ENCODE results near the gene ZBTB9. TPM values are rescaled to one million over a fixed set of nuclear protein-coding genes. Genes with fewer than 3 reads are reported as not detected.

The ZBTB9 gene
- polyA plus RNA-seq, 12 donors = 3.9 to 8.5 (median 6.6) TPM; not detected in 1

DNA sequence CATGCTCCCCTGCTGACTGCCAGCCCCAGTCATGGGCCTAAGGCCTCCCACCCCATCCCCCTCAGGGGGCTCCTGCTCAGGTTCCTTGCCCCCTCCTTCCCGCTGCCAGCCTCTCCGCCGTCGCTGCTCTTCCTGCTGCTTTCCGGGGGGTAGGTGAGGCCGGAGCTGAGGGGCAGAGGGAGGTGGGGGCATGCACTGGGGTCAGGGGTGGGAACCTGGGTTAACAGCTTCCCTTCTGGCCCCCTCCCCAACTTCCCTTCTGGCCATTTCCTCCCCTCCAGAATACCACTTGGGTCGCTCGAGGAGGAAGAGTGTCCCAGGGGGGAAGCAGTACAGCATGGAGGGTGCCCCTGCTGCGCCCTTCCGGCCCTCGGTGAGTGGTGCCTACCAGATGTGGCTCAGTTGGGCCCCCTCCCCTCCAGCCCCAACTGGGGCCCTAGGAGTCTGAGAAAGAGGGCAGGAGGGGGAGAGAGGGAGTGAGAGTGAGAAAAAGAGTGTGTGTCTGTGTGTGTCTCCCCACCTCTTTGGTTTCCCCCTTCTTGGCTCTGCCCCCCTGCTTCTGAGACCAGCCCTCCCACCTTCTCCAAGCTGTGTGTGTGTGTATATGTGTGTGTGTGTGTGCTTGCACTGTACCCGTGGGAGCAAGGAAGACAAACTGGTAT is 22.4 kb upstream of the ZBTB9 start:
- DNase-seq = no peak

DNA sequence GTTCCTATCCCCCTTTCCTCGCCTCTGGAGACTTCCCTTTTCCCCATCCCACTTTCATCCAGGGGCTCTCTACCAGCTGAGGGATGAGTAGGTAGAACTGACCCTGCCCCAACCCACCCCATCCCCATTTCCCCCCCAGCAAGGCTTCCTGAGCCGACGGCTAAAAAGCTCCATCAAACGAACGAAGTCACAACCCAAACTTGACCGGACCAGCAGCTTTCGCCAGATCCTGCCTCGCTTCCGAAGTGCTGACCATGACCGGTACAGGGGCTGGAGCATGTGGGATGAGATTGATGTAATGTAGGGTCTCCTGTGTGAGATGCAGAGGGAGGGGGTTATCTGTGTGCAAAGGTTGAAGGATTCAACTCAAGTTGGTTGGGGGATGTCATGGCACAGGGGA is 21.8 kb upstream of the ZBTB9 start:
- no peak for DNase-seq

DNA sequence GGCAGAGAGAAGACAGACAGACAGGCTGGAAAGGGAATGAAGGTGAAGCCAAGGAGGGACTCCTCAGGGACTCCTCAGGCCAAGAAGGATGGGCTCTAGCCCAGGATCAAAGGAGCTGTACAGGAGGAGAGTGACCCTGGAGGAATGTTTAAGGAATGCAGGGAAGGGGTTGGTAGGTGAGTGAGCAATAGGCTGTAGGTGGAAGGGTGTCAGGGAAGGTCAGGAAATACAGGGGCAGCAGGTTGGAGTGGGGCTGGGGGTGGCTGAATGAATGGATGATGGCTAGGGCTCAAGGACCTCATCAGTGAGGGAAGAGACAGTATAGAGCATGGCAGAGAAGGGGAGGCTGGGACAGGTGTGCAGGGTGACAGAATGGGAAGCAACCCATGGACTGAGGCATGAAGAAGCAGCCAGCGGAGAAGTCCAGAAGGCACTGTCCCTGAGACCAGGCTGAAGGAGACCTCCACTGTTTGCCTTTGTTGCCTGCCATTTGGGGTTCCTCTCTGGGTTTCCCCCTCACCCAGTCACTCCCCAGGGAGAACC is 21.3 kb upstream of the ZBTB9 start:
- no peak for DNase-seq

DNA sequence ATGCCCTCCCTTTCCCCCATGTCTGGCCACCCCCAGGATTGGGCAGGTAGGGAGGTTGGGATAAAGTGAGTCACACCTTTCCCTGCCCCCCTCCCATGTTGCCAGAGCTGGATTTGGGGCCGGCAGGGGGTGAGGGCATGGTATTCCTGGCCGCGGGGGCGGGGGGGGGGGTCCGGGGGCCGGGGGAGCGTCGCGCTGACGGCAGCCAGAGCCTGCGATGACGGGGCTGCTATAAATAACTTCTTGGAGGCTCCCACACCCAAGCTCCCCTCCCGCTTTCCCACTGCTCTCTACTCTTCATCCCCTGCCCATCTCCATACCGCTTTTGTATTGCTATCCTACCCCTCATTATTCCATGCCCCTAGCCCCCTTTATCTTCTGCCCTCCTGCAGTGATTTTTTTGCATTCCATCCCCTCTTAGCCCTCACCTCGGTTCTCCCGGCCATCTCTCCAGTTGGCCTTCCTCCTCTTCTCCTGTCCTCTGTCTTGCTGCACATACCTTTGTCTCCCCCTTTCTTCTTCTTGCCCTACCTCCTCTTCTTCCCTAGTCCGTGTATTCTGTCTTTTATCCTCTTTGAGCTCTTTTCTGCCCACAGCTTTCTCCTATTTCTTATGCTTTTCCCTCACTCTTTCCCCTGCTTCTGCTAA is 20.7 kb upstream of the ZBTB9 start:
- DNase-seq = no peak

DNA sequence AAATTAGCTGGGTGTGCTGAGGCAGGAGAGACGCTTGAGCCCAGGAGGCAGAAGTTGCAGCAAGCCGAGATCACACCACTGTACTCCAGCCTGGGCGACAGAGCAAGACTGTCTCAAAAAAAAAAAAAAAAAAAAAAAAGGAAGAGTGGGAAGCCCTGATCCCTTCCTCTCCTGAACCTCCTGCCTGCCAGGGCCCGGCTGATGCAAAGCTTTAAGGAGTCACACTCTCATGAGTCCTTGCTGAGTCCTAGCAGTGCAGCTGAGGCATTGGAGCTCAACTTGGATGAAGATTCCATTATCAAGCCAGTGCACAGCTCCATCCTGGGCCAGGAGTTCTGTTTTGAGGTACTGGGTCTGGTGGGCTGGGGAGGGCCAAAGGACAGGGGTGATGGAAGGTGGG is 19.4 kb upstream of the ZBTB9 start:
- DNase-seq = no peak

DNA sequence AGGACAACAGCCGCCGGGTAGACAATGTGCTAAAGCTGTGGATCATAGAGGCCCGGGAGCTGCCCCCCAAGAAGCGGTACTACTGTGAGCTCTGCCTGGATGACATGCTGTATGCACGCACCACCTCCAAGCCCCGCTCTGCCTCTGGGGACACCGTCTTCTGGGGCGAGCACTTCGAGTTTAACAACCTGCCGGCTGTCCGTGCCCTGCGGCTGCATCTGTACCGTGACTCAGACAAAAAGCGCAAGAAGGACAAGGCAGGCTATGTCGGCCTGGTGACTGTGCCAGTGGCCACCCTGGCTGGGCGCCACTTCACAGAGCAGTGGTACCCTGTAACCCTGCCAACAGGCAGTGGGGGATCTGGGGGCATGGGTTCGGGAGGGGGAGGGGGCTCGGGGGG is 16.7 kb upstream of the ZBTB9 start:
- DNase-seq = no peak

DNA sequence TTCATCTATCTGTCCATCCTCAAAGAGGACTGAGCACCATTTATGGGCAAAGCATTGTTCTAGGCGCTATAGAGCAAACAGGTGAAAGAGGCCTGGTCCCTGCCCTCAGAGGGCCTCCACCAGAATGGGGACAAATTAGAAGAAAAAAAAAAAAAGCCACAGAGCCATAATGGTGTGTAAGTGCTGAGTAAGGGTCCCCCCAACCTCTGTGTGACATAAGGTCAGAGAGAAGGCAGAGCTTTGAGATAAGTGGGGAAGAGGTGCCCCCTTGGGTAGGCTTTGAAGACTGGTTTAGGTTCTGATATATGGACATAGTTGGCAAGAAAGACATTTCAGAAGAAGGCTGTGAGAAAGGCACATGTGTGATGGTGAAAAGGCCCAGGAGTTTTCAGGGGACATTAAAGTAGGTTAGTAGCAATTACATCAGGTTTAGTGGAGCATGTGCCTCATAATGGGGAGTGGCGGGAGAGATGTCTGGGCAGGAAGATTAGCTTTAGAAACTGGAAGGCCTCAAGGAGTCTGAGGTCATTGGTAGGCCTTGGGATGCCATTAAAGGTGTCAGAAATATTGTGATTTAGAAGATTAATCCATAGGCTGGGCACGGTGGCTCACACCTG is 15.3 kb upstream of the ZBTB9 start:
- DNase-seq = no peak

DNA sequence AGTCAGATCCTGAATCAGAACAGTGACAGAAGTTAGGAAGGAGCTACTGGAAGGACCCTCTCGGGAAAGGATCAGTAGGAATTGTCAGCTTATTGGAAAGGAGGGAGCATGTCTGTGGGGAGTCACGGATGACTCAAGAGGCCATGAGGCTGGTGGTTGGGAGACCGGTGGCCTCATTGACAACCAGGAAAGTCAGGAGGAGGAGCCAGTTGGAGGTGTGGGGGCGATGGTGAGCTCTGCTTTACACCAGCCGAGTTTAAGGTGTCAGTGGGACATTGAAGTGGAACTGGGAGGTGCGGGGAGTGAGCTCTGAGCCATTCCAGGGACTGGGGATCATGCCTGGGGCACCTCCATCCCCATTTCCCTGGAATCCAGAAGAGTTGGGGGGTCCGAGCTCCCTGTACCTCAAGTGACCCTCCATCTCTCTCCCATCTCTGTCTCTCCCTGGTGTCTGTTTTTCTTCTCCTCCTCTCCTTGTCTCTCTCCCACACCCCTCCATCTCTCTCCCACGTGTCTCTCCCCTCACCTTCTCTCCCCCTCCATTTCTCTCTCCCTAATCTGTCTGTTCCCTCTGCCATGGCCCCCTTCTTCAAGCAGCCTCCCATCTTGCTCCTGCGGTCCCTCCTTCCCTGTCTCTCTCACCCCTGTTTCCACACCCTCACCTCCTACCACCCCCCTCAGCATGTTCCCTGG is 14.3 kb upstream of the ZBTB9 start:
- no peak for DNase-seq

DNA sequence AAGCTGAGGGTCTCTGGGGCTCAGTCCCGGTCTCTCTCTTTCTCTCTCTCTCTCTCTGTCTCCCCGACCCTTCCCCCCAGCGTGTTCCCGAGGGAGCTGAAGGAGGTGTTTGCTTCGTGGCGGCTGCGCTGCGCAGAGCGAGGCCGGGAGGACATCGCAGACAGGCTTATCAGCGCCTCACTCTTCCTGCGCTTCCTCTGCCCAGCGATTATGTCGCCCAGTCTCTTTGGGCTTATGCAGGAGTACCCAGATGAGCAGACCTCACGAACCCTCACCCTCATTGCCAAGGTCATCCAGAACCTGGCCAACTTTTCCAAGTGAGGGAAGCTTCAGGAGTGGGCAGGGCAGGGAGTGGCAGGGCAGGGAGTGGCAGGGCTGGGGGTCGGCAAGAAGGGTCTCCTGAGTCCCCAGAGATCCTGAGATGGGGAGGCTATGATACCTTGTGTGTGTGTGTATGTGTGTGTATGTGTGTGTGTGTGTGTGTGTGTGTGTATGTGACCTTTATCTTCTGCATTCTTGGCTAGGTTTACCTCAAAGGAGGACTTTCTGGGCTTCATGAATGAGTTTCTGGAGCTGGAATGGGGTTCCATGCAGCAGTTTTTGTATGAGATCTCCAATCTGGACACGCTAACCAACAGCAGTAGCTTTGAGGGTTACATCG is 13.6 kb upstream of the ZBTB9 start:
- no peak for DNase-seq

DNA sequence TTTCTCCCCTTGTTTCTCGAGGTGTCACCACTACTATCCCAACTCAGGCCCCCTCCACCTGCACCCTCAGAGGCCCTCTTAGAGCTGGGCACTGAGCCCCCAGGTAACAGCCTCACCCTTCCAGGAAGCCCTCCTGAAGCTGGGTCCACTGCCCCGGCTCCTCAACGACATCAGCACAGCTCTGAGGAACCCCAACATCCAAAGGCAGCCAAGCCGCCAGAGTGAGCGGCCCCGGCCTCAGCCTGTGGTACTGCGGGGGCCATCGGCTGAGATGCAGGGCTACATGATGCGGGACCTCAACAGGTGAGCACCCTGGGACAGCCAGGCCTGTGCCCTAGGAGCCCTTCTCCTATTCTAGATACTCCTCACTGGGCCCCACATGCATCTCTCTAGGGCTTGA is 12.9 kb upstream of the ZBTB9 start:
- DNase-seq = no peak

DNA sequence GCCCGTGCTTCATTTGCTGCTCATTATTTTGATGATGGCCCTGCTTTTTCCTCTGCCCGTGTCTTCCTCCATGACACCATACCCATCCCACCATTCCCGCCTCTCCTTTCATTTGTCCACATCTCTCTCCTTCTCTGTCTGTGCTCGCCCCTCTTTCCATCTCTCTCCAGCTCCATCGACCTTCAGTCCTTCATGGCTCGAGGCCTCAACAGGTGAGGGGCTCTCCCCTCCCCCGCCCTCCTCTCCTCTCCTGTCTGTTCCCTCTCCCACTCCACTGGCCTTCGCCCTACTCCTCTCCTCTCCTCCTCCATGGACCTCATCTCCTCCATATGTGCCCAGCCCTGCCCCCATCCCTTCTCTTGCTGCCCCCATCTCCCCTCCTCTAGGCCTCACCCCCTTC is 12.1 kb upstream of the ZBTB9 start:
- DNase-seq = no peak

DNA sequence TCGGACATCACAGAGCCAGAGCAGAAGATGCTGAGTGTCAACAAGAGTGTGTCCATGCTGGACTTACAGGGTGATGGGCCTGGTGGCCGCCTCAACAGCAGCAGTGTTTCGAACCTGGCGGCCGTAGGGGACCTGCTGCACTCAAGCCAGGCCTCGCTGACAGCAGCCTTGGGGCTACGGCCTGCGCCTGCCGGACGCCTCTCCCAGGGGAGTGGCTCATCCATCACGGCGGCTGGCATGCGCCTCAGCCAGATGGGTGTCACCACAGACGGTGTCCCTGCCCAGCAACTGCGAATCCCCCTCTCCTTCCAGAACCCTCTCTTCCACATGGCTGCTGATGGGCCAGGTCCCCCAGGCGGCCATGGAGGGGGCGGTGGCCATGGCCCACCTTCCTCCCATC is 11.4 kb upstream of the ZBTB9 start:
- no peak for DNase-seq

DNA sequence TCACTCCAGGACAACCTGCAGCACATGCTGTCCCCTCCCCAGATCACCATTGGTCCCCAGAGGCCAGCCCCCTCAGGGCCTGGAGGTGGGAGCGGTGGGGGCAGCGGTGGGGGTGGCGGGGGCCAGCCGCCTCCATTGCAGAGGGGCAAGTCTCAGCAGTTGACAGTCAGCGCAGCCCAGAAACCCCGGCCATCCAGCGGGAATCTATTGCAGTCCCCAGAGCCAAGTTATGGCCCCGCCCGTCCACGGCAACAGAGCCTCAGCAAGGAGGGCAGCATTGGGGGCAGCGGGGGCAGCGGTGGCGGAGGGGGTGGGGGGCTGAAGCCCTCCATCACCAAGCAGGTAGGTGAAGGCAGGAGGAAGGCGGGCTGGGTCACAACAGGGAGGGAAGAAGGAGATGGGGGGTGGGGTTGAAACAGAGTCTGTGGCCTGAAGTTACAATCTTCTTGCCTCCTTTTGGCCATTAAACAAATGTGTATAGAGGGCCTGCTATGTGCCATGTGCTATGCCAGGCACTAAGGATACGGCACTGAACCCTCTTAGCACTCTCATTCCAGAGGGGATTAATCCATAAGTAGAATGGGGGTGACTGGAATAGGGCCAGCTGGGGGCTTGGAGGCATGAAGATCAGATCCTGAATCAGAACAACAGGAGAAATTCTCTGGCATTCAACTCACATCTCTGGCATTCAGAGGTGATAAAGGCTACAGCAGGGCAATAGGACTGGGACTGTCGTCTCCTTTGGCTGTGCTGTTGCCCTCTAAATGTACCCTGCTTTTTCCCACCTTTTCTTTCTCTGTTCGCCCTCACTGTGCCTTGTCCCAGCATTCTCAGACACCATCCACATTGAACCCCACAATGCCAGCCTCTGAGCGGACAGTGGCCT is 10.5 kb upstream of the ZBTB9 start:
- no peak for DNase-seq

DNA sequence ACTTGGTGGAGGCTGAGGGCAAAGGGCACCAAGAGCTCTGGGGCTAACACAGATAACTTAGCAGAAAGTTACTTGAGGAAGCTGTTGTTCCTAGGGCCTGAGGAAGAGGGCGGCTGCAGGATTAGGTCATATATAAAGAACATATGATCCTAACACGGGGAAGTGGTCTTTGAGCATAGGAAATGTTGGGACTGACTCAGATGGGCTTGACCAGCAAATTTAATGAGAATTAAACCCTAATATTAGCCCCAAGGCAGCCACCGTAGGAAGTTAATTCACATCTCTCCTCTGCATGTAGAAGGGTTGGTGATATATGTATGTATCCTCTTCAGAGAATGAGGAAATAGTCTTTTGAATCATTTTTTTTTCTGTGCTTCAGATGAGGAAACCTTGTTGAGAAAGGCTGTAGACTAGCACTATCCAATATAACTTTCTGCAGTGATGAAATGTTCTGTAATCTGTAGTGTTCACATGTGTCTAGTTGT is 9.2 kb upstream of the ZBTB9 start:
- DNase-seq = no peak

DNA sequence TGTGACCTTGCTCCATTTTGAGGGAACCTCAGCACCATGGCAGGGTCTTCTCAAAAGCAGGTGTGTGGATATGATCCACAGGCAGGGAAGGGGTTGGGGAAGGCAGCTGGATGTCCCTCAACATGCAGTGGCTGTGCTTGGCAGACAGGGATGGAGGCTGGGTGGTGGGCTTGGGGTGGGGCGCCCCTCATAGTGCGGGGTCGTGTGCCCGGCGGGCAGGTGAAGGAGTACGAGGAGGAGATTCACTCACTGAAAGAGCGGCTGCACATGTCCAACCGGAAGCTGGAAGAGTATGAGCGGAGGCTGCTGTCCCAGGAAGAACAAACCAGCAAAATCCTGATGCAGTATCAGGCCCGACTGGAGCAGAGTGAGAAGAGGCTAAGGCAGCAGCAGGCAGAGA is 8.0 kb upstream of the ZBTB9 start:
- DNase-seq = no peak

DNA sequence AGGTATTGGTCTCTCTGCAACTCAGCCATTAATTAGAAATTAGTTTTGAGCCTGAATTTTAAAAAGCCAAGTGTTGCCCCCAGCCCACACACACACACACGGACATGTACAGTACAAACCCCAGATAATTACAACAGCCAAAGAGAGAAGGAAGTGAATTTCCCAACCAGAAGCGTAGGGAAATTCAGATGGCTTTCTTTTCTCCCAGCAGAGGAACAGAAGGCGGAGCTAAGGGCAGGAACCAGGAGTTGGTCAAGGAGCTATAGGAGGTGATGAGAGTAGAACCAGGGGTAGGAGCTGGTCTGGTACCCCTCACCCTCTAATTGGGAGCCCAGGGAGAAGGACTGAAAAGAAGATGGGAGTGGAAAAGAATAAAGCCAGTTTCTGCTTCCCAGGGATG is 3.9 kb upstream of the ZBTB9 start:
- no peak for DNase-seq

DNA sequence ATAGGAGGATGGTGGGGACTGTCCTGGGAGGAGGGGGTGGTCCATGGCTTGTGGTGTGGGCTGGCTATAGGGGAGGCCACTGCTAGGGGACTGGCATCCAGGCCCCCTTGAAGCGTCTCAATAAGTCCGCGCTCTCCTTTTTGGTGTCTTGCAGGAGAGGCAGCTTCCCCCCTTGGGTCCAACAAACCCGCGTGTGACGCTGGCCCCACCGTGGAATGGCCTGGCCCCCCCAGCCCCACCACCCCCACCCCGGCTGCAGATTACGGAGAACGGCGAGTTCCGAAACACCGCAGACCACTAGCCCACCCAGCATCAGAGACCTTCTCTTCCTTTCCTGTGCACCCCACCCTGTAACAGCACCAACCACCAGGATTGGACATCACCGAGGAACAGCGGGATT is 2.8 kb upstream of the ZBTB9 start:
- DNase-seq = no peak

DNA sequence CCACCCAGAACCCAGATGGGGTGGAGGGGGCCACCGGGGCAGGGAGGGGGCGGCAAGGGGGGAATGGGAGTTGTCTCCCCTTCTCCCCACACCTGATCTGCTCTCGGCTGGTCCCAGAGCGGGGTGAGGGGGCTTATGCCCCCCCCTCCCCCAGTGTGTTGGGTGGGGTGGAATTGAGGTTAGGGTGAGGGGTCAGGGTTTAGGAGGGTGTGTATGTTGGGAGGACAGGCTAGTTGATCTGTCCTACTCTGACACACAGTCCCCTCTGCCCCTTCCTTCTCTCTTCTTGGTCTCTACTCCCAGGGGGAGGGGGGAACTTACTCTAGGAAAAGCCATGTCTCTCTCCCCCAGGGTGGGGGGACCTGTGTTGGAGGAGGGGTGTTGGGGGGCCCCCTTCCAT is 1.9 kb upstream of the ZBTB9 start:
- DNase-seq = no peak

DNA sequence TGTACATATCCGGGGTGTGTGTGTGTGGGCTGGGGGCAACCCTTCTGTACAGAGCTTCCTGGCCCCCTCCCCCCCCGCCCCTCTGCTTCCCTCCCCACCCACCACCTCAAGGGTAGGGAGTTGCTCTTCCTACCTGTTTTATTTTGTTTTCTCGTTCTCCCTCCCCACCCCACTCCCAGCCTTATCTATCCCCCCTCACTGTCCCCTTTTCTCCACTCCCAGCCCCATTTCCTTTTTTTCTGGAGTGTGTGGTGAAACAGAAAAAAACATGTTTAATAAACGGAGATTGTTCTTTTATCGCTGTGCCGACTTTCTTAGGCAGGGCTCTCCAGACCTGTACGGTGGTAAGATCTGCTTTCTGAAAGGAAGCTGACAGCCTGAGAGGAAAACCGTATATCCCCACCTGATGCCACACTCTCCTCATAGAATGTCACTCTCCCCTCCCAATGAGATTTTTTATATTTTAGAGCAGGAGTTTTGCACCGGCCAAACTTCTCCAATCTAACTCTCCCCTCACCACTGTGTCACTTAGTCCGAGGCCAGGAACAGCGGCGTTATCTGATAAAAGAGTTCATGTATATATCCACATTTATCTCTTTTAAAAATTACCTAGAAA is 875 bp upstream of the ZBTB9 start:
- no peak for DNase-seq

DNA sequence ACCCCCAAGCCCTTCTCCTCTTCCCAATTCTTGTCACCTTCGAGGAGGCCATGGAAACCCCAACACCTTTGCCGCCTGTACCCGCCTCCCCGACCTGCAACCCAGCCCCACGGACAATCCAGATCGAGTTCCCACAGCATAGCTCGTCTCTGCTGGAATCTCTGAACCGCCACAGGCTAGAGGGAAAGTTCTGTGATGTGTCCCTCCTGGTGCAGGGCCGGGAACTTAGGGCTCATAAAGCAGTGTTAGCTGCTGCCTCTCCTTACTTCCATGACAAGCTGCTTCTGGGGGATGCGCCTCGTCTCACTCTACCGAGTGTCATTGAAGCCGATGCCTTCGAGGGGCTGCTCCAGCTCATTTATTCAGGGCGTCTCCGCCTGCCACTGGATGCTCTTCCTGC is 675 bp downstream of the ZBTB9 start:
- DNase-seq = no peak

DNA sequence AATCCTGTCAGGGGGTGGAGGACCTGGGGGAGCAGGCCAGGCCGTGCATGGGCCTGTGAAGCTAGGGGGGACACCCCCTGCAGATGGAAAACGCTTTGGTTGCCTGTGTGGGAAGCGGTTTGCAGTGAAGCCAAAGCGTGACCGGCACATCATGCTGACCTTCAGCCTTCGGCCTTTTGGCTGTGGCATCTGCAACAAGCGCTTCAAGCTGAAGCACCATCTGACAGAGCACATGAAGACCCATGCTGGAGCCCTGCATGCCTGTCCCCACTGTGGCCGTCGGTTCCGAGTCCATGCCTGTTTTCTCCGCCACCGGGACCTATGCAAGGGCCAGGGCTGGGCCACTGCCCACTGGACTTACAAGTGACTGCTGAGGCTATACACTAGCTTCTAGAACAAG is 1.8 kb downstream of the ZBTB9 start:
- no peak for DNase-seq
